ENCODE measurements around the gene SKIC8. TPM values are rescaled to one million over a fixed set of nuclear protein-coding genes. Genes with fewer than 3 reads are reported as not detected.

SKIC8 gene
- total and polyA plus RNA-seq, 7 donors = 17.7 to 48.9 (median 32.9) TPM

DNA sequence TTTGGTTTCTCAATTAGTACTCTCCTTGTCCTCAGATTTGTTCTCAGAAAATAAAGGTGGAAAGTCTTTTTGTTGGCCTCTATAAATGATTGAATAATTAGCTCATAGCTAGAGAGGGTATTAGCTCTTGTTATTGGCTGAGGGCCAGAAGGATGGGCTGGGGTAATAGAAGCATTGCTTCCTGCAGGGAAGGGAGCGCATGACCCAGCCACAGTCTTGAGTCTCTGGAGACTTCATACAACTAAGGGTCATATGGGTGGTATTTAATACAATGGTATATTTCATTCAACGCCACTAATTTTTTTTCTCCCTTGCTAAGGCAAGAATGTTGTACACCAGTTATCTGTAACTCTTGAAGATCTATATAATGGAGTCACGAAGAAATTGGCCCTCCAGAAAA is 26.6 kb downstream of the SKIC8 start:
- 86 to 94% (median 92%) methylated on average over 3 of the region's 3 CpGs for WGBS, 3 donors
- H3K9me3 ChIP-seq = no peaks in the 10 kb centered on the region
- intact Hi-C loops (cut with DNase I) = no loop called here

DNA sequence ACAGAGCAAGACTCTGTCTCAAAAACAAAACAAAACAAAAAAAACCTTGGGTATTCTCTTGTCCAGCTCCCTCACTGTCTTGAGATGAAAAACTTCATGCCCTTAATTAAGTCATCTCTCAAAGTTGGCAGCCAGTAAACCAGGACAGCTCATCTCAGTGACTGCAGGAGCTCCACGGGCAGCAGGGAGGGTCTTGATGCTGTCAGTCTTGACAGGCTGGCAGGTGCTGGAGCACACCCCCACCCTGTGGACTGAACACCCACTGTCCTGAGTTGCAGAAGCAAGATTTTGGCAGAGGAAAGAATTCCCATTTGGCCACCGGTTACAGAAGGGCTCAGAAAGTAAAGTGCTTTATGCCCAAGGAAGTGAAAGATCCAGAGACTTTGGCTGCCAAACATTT is 27.1 kb downstream of the SKIC8 start:
- Histone ChIP-seq H3K27me3 (ENCODE audit: insufficient read depth in 3 of 3, low read length in 2 of 3) (no peaks in the 10 kb centered on the region), H3K27ac (no peak overlapping the region), H3K36me3 (ENCODE audit: insufficient read depth in 1 of 2, low read depth in 1 of 2) (peaks cover 8 to 69% of the 10 kb centered on the region in 2 donors), H3K9me3 (no peaks in the 10 kb centered on the region), H3K4me1 (peaks cover 26% of the 10 kb centered on the region), H3K4me3 (no peak overlapping the region)
- 27 to 49% (median 34%) methylated on average over 2 of the region's 2 CpGs for WGBS, 3 donors
- DNase-seq (no peak), ATAC-seq (peak in 2 of 4 donors; percentile 41 to 54)
- intact Hi-C loops (cut with DNase I) = no loop called here
- TF ChIP-seq, protein P1, sequence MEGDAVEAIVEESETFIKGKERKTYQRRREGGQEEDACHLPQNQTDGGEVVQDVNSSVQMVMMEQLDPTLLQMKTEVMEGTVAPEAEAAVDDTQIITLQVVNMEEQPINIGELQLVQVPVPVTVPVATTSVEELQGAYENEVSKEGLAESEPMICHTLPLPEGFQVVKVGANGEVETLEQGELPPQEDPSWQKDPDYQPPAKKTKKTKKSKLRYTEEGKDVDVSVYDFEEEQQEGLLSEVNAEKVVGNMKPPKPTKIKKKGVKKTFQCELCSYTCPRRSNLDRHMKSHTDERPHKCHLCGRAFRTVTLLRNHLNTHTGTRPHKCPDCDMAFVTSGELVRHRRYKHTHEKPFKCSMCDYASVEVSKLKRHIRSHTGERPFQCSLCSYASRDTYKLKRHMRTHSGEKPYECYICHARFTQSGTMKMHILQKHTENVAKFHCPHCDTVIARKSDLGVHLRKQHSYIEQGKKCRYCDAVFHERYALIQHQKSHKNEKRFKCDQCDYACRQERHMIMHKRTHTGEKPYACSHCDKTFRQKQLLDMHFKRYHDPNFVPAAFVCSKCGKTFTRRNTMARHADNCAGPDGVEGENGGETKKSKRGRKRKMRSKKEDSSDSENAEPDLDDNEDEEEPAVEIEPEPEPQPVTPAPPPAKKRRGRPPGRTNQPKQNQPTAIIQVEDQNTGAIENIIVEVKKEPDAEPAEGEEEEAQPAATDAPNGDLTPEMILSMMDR (IDR thresholded peaks at IDR 0.05) = no peak

More for the DNA sequence above, 26.6 kb downstream of the SKIC8 start:
- peaks cover 8 to 74% of the 10 kb centered on the region in 2 donors for H3K36me3 ChIP-seq (ENCODE audit: insufficient read depth in 1 of 2, low read depth in 1 of 2)
- peaks cover 21% of the 10 kb centered on the region for H3K4me1 ChIP-seq
- H3K27me3 ChIP-seq (ENCODE audit: insufficient read depth in 3 of 3, low read length in 2 of 3) = no peaks in the 10 kb centered on the region
- no peak overlapping the region for H3K27ac ChIP-seq
- ATAC-seq (no peak), DNase-seq (no peak)
- H3K4me3 ChIP-seq = no peak overlapping the region
- TF ChIP-seq, protein P1 (IDR thresholded peaks at IDR 0.05) = no peak

DNA sequence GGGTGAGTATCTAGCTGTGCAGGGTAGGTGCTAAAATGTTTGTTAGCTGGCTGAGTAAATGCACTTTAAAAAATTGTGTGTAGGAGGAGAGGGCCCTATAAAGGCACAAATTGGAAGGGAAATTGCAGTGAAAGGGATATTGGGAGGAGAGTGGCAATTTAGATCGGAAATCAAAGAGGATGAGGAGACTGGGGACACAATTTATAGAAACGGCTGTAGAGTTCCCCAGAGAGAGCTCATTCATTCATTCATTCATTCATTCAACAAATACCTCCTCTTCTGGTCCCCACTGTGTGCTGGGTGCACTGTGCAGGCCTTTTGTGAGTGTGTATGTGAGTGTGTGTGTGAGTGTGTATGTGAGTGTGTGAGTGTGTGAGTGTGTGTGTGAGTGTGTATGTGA is 32.6 kb downstream of the SKIC8 start:
- peak overlapping the region; percentile 79 for H3K27ac ChIP-seq
- peaks cover 46% of the 10 kb centered on the region for H3K4me1 ChIP-seq
- TF ChIP-seq, protein P1 (IDR thresholded peaks at IDR 0.05) = no peak
- no peaks in the 10 kb centered on the region for H3K9me3 ChIP-seq
- H3K36me3 ChIP-seq (ENCODE audit: insufficient read depth in 1 of 2, low read depth in 1 of 2) = peaks cover 0 to 17% of the 10 kb centered on the region in 2 donors
- no peak for DNase-seq
- H3K4me3 ChIP-seq = peak overlapping the region; percentile 54
- 41 to 50% (median 44%) methylated on average over 2 of the region's 2 CpGs for WGBS, 3 donors
- no peaks in the 10 kb centered on the region for H3K27me3 ChIP-seq (ENCODE audit: insufficient read depth in 3 of 3, low read length in 2 of 3)
- no peak for ATAC-seq
- intact Hi-C loops (cut with DNase I) = loop anchor here in 1 of 2 donors (10.0 kb wide), 1 partner anchor 262 kb away; no protein-coding TSS in a partner anchor

DNA sequence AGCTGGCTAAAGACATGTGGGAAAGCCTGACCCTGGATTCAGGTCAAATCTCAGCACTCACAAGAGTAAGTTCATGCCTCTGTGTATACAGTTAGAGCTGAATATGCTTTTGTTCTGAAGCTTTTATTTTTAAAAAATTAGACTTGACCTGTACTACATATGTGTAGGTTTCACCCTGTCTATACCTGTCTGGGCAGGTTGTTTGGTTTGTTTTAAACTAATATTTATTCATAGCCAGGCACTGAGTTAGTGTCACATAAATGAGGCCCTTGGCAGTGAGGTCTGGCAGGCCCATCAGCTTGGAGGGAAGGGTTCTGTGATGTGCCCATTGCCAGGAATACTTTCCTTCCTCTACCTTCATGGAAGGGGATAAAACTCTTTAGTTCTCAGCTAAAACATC is 33.2 kb downstream of the SKIC8 start:
- peak overlapping the region; percentile 79 for H3K27ac ChIP-seq
- peaks cover 0 to 12% of the 10 kb centered on the region in 2 donors for H3K36me3 ChIP-seq (ENCODE audit: insufficient read depth in 1 of 2, low read depth in 1 of 2)
- intact Hi-C loops (cut with DNase I) = loop anchor here in 1 of 2 donors (10.0 kb wide), 1 partner anchor 261 kb away; no protein-coding TSS in a partner anchor
- peak in 2 of 4 donors; percentile 1 to 3 for ATAC-seq
- H3K9me3 ChIP-seq = no peaks in the 10 kb centered on the region
- peak overlapping the region; percentile 54 for H3K4me3 ChIP-seq
- peaks cover 46% of the 10 kb centered on the region for H3K4me1 ChIP-seq
- no peaks in the 10 kb centered on the region for H3K27me3 ChIP-seq (ENCODE audit: insufficient read depth in 3 of 3, low read length in 2 of 3)
- TF ChIP-seq, protein P1 (IDR thresholded peaks at IDR 0.05) = no peak
- no peak for DNase-seq

DNA sequence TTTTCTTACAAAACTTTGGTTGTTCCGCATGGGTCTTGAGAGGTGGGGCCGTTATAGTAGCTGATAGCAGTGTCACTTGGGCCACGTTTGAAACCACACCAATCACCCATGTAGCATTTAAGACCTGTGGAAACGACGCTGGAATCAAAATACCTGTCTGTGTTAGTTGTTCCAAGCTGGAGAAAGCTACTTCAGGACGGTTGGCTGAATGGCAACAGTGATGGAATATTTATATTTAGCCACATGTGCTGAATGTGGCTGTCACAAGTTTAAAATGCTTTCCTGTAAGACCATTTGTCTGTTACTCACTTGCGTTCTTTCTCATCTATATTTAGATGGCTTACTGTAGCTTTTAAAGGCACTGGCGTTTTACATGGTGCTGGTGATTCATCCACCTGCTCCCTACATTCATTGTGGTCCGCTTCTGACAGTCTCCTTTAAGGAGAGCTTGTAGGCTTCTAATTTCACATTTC is 33.6 kb downstream of the SKIC8 start:
- Histone ChIP-seq H3K27me3 (ENCODE audit: insufficient read depth in 3 of 3, low read length in 2 of 3) (no peaks in the 10 kb centered on the region), H3K9me3 (no peaks in the 10 kb centered on the region), H3K27ac (peak overlapping the region; percentile 95), H3K4me1 (peaks cover 46% of the 10 kb centered on the region), H3K36me3 (ENCODE audit: insufficient read depth in 1 of 2, low read depth in 1 of 2) (peaks cover 0 to 8% of the 10 kb centered on the region in 2 donors), H3K4me3 (peak overlapping the region; percentile 88)
- TF ChIP-seq, protein P1 (IDR thresholded peaks at IDR 0.05) = no peak
- WGBS, 3 donors = 22 to 37% (median 27%) methylated on average over 9 of the region's 9 CpGs
- DNase-seq (no peak), ATAC-seq (peak; percentile 90 to 93 (median 91))
- intact Hi-C loops (cut with DNase I) = loop anchor here in 1 of 2 donors (10.0 kb wide), 1 partner anchor 261 kb away; no protein-coding TSS in a partner anchor
